OCI-LY3 (cell line): ENCODE measurements around the gene NANOS3.

Source experiments
- EZH2phosphoT487 ChIP-seq: fragments of 200-600 bp; shearing (Covaris generic); IDR thresholded peaks from 2 replicates; pipeline ENCODE4 v1.6.1; 2018; ENCODE audit warnings: antibody characterized with exemption, mixed run types, low read depth
- TF ChIP-seq, protein P1 (sequence below): fragments of 200-600, 300-600 bp; sonication (generic); IDR thresholded peaks from 2 replicates; pipeline ENCODE4 v1.5.1; 2014; ENCODE audit warnings: antibody characterized with exemption, low read length, low read depth

DNA sequence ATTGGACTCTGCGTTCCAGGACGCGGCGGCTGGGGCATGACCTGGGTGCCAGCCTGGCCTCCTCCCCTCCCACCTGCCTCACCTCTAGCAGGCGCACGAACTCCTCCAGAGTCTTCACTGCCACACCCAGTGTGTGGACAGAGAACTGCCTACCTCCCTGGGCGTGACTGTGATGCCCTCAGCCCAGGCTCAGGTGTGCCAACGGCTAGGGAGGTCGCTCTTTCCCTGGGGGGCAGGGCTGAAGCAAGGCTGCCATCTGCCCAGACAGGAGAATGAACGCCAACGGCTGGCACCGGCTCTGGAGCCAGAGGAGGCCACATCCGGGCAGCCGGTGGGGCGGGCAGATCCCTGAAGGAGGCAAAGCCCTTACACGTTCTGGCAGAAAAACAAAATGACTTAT is 11.3 kb downstream of the NANOS3 start:
- TF ChIP-seq, protein P1, sequence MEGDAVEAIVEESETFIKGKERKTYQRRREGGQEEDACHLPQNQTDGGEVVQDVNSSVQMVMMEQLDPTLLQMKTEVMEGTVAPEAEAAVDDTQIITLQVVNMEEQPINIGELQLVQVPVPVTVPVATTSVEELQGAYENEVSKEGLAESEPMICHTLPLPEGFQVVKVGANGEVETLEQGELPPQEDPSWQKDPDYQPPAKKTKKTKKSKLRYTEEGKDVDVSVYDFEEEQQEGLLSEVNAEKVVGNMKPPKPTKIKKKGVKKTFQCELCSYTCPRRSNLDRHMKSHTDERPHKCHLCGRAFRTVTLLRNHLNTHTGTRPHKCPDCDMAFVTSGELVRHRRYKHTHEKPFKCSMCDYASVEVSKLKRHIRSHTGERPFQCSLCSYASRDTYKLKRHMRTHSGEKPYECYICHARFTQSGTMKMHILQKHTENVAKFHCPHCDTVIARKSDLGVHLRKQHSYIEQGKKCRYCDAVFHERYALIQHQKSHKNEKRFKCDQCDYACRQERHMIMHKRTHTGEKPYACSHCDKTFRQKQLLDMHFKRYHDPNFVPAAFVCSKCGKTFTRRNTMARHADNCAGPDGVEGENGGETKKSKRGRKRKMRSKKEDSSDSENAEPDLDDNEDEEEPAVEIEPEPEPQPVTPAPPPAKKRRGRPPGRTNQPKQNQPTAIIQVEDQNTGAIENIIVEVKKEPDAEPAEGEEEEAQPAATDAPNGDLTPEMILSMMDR: no peak
- no peak for TF ChIP-seq EZH2phosphoT487
